HG02759 (cell line): Measurements from ENCODE around the gene ZFAND5.

Source experiments
- ATAC-seq: cut with Tn5 transposase; IDR thresholded peaks from one replicate; pipeline ENCODE4 v1.9.1; 2021; ENCODE audit warnings: mild to moderate bottlenecking, moderate library complexity; ENCODE audit not compliant: unreplicated experiment

ZFAND5 gene

GRCh38 chr9:72326641-72327040 is 38.4 kb downstream of the ZFAND5 start:
- ATAC-seq: no peak

DNA sequence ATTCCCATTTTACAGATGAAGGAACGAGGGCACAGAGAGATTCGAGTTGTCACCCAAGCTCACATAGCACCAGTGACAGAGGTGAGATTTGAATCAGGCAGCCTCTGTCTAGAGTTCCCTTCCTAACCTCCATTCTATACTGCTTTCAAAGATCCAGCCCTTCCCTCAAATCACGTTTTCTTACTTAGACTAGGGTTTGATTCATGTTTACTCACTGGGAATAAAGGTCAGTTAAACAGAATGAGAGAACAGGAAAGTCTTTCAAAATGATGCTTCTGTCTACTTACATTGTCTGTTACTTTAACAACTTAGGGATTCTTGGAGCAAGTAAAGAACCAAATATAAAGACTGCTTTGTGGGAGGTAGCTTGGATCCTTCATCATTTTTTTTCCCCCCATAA is 40.0 kb downstream of the ZFAND5 start:
- ATAC-seq: no peak

DNA sequence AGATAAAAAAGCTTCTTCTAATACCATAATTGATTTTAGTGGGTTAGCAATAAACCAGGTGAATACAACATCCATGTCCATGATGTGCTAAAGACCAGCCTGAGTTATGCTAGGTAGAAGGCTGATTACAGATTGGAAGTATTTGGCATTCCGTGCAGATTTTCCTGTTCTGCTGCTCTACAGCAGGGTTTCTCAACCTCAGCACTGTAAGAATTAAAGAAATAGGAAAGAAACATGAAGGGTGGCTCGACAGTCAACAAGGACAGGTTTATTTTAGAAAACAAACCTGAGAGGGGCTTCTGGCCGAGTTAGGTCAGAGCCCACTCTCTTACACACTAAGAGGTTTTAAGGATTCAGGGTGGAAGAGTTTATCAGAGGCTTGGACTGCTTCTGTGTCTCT is 42.3 kb downstream of the ZFAND5 start:
- ATAC-seq: no peak

DNA sequence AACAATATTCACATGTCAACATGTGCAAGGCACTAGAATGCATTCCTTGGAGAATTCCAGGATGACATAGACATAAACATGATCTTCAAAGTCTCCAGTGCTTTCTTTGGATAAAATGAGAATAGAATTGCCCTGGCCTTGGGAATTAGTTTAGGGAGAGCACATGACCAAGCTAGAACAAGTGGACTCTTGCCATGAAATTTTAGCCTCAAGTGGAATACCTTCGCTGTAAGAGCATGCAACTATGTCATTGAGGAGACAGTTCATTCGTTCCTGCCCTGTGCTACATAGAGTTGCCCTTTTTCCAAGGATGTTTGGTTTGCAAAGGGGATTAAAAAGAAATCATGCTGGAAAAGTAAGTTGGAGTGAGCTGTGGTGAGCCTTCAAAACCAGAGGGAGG is 42.7 kb downstream of the ZFAND5 start:
- ATAC-seq: no peak

DNA sequence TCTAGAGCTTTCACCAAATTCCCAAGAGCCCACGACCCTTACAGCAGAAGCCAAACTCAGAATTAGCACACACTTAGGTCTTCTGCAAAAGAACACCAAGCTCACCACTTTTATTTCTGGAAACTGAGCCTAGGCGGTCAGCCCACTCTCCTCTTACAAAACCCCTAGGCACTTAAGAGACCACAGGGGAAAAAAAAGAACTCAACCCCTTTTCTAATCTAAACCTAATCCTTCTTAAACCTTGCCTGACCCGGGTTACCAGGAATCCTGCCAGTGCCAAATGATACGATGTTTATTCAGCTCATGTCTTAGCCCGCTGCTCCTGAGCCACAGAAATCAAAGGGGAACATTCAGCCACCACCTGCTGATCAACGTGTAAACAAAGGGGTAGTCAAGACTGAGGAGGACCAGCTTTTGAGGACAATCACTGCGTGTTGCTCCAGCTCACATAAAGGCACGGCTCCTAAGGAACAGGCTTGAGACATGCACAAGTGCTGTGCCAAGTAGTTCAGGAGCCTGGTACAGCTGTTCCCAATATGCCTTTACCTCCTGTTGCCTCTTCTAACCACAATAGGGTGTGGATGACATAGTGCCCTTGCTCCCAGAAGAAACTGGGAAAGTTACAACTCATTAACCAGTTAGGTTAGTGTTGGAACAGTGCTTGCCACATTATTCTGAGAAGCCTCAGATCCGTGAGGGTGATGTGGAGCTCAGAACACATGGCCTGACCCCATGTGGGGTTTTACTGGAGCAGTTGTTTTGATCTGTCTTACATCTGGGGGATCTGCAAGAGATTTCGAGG is 49.3 kb downstream of the ZFAND5 start:
- ATAC-seq: no peak

DNA sequence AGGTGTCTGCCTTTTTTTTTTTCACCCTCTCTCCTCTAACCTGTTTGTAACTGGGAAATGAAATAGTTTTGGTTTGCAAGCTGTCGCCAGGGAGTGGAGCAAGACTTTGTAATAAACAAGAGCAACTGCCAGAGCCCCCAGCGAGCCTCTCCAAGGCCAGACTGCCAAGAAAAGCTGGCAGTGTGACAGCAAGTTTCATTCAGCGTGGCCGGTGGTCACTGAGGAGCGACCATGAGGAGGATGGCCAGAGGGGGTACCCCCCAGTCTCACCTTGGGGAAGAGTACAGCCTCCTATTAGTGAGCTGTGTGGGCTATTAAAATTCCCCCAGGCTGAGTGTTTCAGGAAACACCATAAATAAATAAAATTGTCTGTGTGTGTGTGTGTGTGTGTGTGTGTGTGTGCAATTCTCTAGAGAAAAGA is 49.9 kb downstream of the ZFAND5 start:
- no peak for ATAC-seq

DNA sequence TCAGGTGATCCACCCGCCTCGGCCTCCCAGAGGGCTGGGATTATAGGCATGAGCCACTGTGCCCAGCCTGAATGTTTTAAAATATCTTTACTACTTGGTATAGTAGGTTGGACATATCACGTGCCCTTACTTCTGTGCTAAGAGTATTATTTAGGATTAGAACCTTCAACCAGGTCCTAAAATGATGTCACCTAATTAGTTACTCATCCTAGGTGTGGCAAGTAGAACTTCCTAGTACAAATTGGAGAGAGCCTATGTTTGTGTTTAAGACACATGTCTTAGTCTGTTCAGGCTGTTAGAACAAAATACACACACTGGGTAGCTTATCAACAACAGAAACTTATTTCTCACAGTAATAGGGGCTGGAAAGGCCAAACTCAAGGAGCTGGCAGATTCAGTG is 51.5 kb downstream of the ZFAND5 start:
- ATAC-seq: no peak

DNA sequence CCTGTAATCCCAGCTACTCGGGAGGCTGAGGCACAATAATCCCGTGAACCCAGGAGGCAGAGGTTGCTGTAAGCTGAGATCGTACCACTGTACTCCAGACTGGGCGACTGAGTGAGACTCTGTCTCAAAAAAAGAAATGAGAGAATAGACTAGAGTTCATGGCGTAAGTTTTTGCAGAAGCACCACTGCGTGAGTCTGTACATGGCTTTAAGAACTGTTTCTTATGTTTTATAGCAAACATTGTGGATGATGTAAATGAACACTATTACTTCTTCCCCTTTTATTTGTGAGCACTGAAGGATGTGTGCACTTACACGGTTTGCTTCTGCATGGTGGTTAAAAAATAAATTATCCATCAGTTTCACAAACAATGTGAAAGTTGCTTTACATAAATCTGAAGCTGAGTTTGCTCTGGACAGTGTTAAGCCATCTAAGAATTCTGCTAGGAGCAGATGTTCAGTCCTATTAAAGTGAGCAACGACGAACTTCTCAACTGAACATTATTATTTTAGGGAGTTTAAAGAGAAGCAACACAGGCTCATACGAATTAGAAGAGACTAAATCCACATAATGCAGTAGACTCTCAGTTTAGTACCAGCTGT is 52.5 kb downstream of the ZFAND5 start:
- ATAC-seq: no peak

- no peak for ATAC-seq
Observed at GRCh38 chr9:72309364-72310133, 55.5 kb downstream of the ZFAND5 start.

GRCh38 chr9:72306761-72307160 is 58.2 kb downstream of the ZFAND5 start:
- no peak for ATAC-seq

DNA sequence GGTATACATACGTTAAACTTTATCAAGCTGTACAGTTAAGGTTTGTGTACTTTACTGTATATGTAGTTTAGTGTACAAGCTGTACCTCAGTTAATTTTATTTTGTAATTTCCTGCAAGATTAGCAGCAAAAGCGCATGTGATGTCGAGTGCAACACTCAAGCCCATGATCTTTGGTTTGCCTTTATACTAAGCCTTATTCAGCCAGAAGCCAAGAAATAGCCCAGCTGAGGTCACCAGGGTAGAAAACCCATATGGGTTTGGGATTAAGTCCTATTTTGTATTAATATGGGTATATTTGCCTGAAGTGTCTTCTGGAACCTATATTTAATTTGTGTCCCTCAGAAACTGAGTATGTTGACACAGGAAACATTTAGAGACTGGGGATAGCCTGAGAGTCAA is 59.3 kb downstream of the ZFAND5 start:
- no peak for ATAC-seq

- peak; percentile 86 for ATAC-seq
Observed at GRCh38 chr9:72305102-72305546, 59.9 kb downstream of the ZFAND5 start.

GRCh38 chr9:72304538-72304937 is 60.5 kb downstream of the ZFAND5 start:
- ATAC-seq: no peak
